HCT116 (cell line): ENCODE results near the gene TSSK6. TPM values are rescaled to one million over a fixed set of nuclear protein-coding genes. Genes with fewer than 3 reads are reported as not detected.
A peak's percentile ranks its signal among the peaks of the same experiment; 100 is the strongest.

ENCODE experiments used
- ATAC-seq: fragments of 200-7000 bp; cut with Tn5 transposase; 2 replicates; pipeline ENCODE4 v1.9.1; 2020; ENCODE audit warnings: mild to moderate bottlenecking, moderate library complexity
- BruUV-seq: library from RNA; stranded (reverse); fragments of 400-500 nt; replicated peaks from 2 replicates; lab custom pipeline; 2021; lab: Mats Ljungman, UMichigan
- CTCF ChIA-PET: fragments of 300-600 bp; sonication (Branson Sonifier 250); formaldehyde crosslinking; loops from one replicate; lab custom pipeline; 2021; ENCODE audit warnings: antibody characterized with exemption; lab: Charles Lee
- POLR2A ChIA-PET: fragments of 300-600, 350-600 bp; sonication (Branson Sonifier 250); formaldehyde crosslinking; loops from one replicate; lab custom pipeline; 2021; ENCODE audit warnings: antibody characterized with exemption; lab: Charles Lee
- RAD21 ChIA-PET, 2 experiments: fragments of 300-600 bp; sonication (Branson Sonifier 250); formaldehyde crosslinking; loops; one replicate each; lab custom pipeline; 2023; ENCODE audit warnings: low total read pairs in 2 of 2; ENCODE audit not compliant: uncharacterized antibody in 2 of 2, unreplicated experiment in 2 of 2, low non-redundant PET in 1 of 2; lab: Charles Lee
- DNase-seq: peaks from one replicate; pipeline ENCODE4 v3.0.0-alpha.2; 2010; ENCODE audit warnings: low read depth, low spot score
- H2AFZ ChIP-seq: fragments of 200-600 bp; shearing (Covaris generic), sonication (generic); 2 replicates; pipeline ENCODE4 v1.6.1; 2017; ENCODE audit warnings: low read depth, mixed run types, mixed read lengths, antibody characterized with exemption, low read length; ENCODE audit not compliant: poor library complexity, severe bottlenecking
- H3K27ac ChIP-seq: 2 replicates; pipeline ENCODE4 v1.5.1; 2012; ENCODE audit warnings: low read depth, low read length
- H3K27me3 ChIP-seq: fragments of 200-600 bp; sonication (generic); 2 replicates; pipeline ENCODE4 v1.6.1; 2016; ENCODE audit warnings: mixed run types, low read length, mixed read lengths; ENCODE audit not compliant: insufficient read depth
- H3K36me3 ChIP-seq, 2 experiments: fragments of 200-500 bp in 1 of 2; fragments of 200-600 bp in 1 of 2; sonication (Bioruptor generic) in 1 of 2; sonication (generic) in 1 of 2; 2 replicates each; pipeline versions ENCODE4 v1.5.1 to v1.6.1; 2014 to 2016; ENCODE audit warnings: low read length in 2 of 2, inconsistent platforms in 1 of 2, mixed read lengths in 1 of 2, mixed run types in 1 of 2; ENCODE audit not compliant: insufficient read depth in 2 of 2, control insufficient read depth in 1 of 2
- H3K4me1 ChIP-seq, 2 experiments: fragments of 200-600 bp in 1 of 2; sonication (generic) in 1 of 2; 2 replicates each; pipeline versions ENCODE4 v1.5.1 to v1.6.1; 2012 to 2017; ENCODE audit warnings: low read length in 2 of 2, inconsistent platforms in 1 of 2, mild to moderate bottlenecking in 1 of 2, mixed read lengths in 1 of 2, mixed run types in 1 of 2, moderate library complexity in 1 of 2; ENCODE audit not compliant: insufficient read depth in 2 of 2, control insufficient read depth in 1 of 2
- H3K4me2 ChIP-seq: fragments of 200-600 bp; sonication (generic); 2 replicates; pipeline ENCODE4 v1.6.1; 2017; ENCODE audit warnings: mixed run types, low read length, mixed read lengths
- H3K4me3 ChIP-seq, 2 experiments: fragments of 200-600 bp in 1 of 2; sonication (generic) in 1 of 2; replicated peaks in 1 of 2; 2 replicates each; pipeline ENCODE4 v1.5.1; 2011 to 2016; ENCODE audit warnings: low read length in 2 of 2, control low read depth in 1 of 2, low read depth in 1 of 2, mild to moderate bottlenecking in 1 of 2, mixed read lengths in 1 of 2, mixed run types in 1 of 2
- H3K79me2 ChIP-seq: fragments of 200-600 bp; sonication (generic); 2 replicates; pipeline ENCODE4 v1.6.1; 2017; ENCODE audit warnings: mild to moderate bottlenecking, mixed run types, low read length, moderate library complexity, mixed read lengths; ENCODE audit not compliant: insufficient read depth
- H3K9ac ChIP-seq: fragments of 200-600 bp; sonication (generic); 2 replicates; pipeline ENCODE4 v1.6.1; 2016; ENCODE audit warnings: low read length, mixed read lengths
- H3K9me2 ChIP-seq: fragments of 200-600 bp; sonication (generic), shearing (Covaris generic); 2 replicates; pipeline ENCODE4 v1.6.1; 2017; ENCODE audit warnings: mixed run types, mild to moderate bottlenecking, moderate library complexity; ENCODE audit not compliant: insufficient read depth
- H3K9me3 ChIP-seq, 2 experiments: fragments of 200-500 bp in 1 of 2; fragments of 200-600 bp in 1 of 2; sonication (Bioruptor generic) in 1 of 2; sonication (generic) in 1 of 2; 2 replicates each; pipeline ENCODE4 v1.6.1; 2014 to 2017; ENCODE audit warnings: low read length in 2 of 2, mixed read lengths in 2 of 2, inconsistent platforms in 1 of 2, low read depth in 1 of 2, mild to moderate bottlenecking in 1 of 2, mixed run types in 1 of 2, moderate library complexity in 1 of 2; ENCODE audit not compliant: control insufficient read depth in 1 of 2, insufficient read depth in 1 of 2
- H4K20me1 ChIP-seq: fragments of 200-600 bp; sonication (generic), shearing (Covaris generic); 2 replicates; pipeline ENCODE4 v1.6.1; 2017; ENCODE audit warnings: mixed run types, mild to moderate bottlenecking, moderate library complexity; ENCODE audit not compliant: insufficient read depth
- CBX3 ChIP-seq: IDR thresholded peaks from 2 replicates; pipeline ENCODE4 v1.6.1; 2012; ENCODE audit warnings: low read depth
- CEBPB ChIP-seq: IDR thresholded peaks from 2 replicates; pipeline ENCODE4 v1.6.1; 2012; ENCODE audit warnings: low read depth
- EGR1 ChIP-seq: IDR thresholded peaks from 2 replicates; pipeline ENCODE4 v1.6.1; 2012; ENCODE audit warnings: low read depth
- EZH2phosphoT487 ChIP-seq: fragments of 200-600 bp; IDR thresholded peaks from 2 replicates; pipeline ENCODE4 v1.6.1; 2018; ENCODE audit warnings: antibody characterized with exemption, borderline replicate concordance
- RAD21 ChIP-seq: IDR thresholded peaks from 2 replicates; pipeline ENCODE4 v1.6.1; 2012; ENCODE audit warnings: low read depth, mild to moderate bottlenecking
- SRF ChIP-seq: IDR thresholded peaks from 2 replicates; pipeline ENCODE4 v1.6.1; 2012; ENCODE audit warnings: low read depth
- YY1 ChIP-seq: IDR thresholded peaks from 2 replicates; pipeline ENCODE4 v1.6.1; 2011; ENCODE audit warnings: low read length, low read depth, moderate library complexity, mild to moderate bottlenecking; ENCODE audit not compliant: insufficient replicate concordance; ENCODE audit errors: extremely low read depth
- ZFX ChIP-seq: fragments of 450-650 bp; IDR thresholded peaks from 2 replicates; pipeline ENCODE4 v1.6.1; 2017
- intact Hi-C: fragments of 100-400 bp; cut with micrococcal nuclease; formaldehyde crosslinking; loops from 2 replicates; pipeline ENCODE4 v1.10.0; 2022
- total RNA-seq: library from RNA; stranded (reverse); gene quantifications from one replicate; pipeline ENCODE4 v1.2.1, GENCODE V29; 2021; ENCODE audit not compliant: unreplicated experiment
- TF ChIP-seq, protein P1 (sequence below): IDR thresholded peaks from 2 replicates; pipeline ENCODE4 v1.6.1; 2012; ENCODE audit warnings: low read depth

Gene TSSK6
- total RNA-seq, 1 experiment from 2014 or later: 4.1 TPM

DNA sequence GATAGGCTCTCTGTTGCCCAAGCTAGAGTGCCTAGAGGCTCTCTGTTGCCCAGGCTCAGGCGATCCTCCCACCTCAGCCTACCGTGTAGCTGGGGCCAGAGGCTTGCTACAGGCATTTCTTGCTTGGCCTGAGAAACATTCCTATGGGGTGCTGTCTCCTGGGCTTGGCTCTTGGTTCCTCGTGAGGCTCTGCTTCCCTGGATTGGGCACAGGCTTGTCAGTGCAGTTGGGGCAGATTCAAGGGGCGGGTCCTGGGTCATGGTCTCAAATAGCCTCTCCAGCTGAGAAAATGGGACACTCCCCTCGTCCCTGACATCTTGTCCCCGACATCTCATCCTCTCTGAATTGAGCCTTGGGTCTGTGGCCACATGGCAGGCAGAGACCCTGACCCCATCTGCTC, 4.9 kb downstream of the TSSK6 start:
- H3K79me2 ChIP-seq: no peaks in the 10 kb centered on the region
- no peak for DNase-seq
- ChIA-PET CTCF (no interaction called here), RAD21 (no interaction called here)
- H3K9me3 ChIP-seq: no peaks in the 10 kb centered on the region
- ATAC-seq: peak; percentile 25
- no peak overlapping the region for H3K4me3 ChIP-seq
- TF ChIP-seq ZFX (no peak), EGR1 (no peak), RAD21 (no peak), SRF (no peak), CEBPB (no peak), EZH2phosphoT487 (no peak), YY1 (no peak), CBX3 (no peak)
- TF ChIP-seq, protein P1, sequence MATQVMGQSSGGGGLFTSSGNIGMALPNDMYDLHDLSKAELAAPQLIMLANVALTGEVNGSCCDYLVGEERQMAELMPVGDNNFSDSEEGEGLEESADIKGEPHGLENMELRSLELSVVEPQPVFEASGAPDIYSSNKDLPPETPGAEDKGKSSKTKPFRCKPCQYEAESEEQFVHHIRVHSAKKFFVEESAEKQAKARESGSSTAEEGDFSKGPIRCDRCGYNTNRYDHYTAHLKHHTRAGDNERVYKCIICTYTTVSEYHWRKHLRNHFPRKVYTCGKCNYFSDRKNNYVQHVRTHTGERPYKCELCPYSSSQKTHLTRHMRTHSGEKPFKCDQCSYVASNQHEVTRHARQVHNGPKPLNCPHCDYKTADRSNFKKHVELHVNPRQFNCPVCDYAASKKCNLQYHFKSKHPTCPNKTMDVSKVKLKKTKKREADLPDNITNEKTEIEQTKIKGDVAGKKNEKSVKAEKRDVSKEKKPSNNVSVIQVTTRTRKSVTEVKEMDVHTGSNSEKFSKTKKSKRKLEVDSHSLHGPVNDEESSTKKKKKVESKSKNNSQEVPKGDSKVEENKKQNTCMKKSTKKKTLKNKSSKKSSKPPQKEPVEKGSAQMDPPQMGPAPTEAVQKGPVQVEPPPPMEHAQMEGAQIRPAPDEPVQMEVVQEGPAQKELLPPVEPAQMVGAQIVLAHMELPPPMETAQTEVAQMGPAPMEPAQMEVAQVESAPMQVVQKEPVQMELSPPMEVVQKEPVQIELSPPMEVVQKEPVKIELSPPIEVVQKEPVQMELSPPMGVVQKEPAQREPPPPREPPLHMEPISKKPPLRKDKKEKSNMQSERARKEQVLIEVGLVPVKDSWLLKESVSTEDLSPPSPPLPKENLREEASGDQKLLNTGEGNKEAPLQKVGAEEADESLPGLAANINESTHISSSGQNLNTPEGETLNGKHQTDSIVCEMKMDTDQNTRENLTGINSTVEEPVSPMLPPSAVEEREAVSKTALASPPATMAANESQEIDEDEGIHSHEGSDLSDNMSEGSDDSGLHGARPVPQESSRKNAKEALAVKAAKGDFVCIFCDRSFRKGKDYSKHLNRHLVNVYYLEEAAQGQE: no peak
- TF ChIP-seq, all 23 proteins: peak for 0
- Histone ChIP-seq H3K4me2 (no peak overlapping the region), H3K36me3 (peaks cover under 1 to 3% of the 10 kb centered on the region in 2 experiments; a peak in 3 of 4 replicates), H3K4me1 (peaks cover 2 to 13% of the 10 kb centered on the region in 2 experiments; a peak in 3 of 4 replicates), H2AFZ (no peak overlapping the region), H3K9me2 (no peaks in the 10 kb centered on the region), H3K9ac (no peak overlapping the region), H4K20me1 (no peaks in the 10 kb centered on the region), H3K27ac (no peak overlapping the region), H3K27me3 (no peaks in the 10 kb centered on the region)
- no TSS peak for BruUV-seq
- POLR2A ChIA-PET: no interaction called here
- intact Hi-C loops: no loop called here
